GM21367 (cell line): ENCODE results near the gene CIART.
"Not testable (repeated sequence)": the region's sequence is repeated elsewhere in the genome, so short reads cannot be mapped to it uniquely, and the experiment has no call there.

Source experiments
- ATAC-seq: cut with Tn5 transposase; IDR thresholded peaks from one replicate; pipeline ENCODE4 v1.9.1; 2021; ENCODE audit not compliant: unreplicated experiment

The CIART gene

GRCh38 chr1:150281758-150282557 is at the start of gene CIART:
CIART (plus strand) TSS chr1:150282554; CDS start chr1:150283268, 714 bp downstream.
- peak; percentile 57 for ATAC-seq

GRCh38 chr1:150232921-150233320 is 49.4 kb upstream of the CIART start:
- not testable (repeated sequence) for ATAC-seq

GRCh38 chr1:150233359-150234308 is 48.7 kb upstream of the CIART start:
- no peak for ATAC-seq

- no peak for ATAC-seq
Measured at GRCh38 chr1:150234309-150234565, 48.1 kb upstream of the CIART start.

GRCh38 chr1:150234566-150235293 is 47.6 kb upstream of the CIART start:
- ATAC-seq = peak; percentile 36

- no peak for ATAC-seq
Measured at GRCh38 chr1:150235294-150235851, 47.0 kb upstream of the CIART start.

GRCh38 chr1:150235852-150236613 is 46.3 kb upstream of the CIART start, which contains the start of gene ANP32E:
ANP32E (minus strand) TSS chr1:150236112; CDS start chr1:150235786, 326 bp downstream.
- ATAC-seq = peak; percentile 70

- ATAC-seq = no peak
Measured at GRCh38 chr1:150236614-150237100, 45.7 kb upstream of the CIART start.

- ATAC-seq = not testable (repeated sequence)
Measured at GRCh38 chr1:150237176-150237575, 45.2 kb upstream of the CIART start.

- no peak for ATAC-seq
Measured at GRCh38 chr1:150237746-150238145, 44.6 kb upstream of the CIART start.

- ATAC-seq = no peak
Measured at GRCh38 chr1:150243003-150243402, 39.4 kb upstream of the CIART start.

- ATAC-seq = no peak
Measured at GRCh38 chr1:150249936-150250335, 32.4 kb upstream of the CIART start.

GRCh38 chr1:150256198-150256553 is 26.2 kb upstream of the CIART start:
- no peak for ATAC-seq

GRCh38 chr1:150256554-150257341 is 25.6 kb upstream of the CIART start:
- no peak for ATAC-seq

- no peak for ATAC-seq
Measured at GRCh38 chr1:150257624-150258585, 24.4 kb upstream of the CIART start, which contains the start of gene CA14. CA14 (plus strand) TSS chr1:150257774; CDS start chr1:150258129, 355 bp downstream.

- ATAC-seq = no peak
Measured at GRCh38 chr1:150259217-150259616, 23.1 kb upstream of the CIART start.

GRCh38 chr1:150259758-150260669 is 22.3 kb upstream of the CIART start:
- ATAC-seq = no peak
